Measurements from ENCODE around the gene PTPRN2. TPM values are rescaled to one million over a fixed set of nuclear protein-coding genes. Genes with fewer than 3 reads are reported as not detected.

The PTPRN2 gene
- polyA plus RNA-seq, 1 experiment, result 0.31 TPM

GRCh38 chr7:158579662-158580646, 7.7 kb downstream of the PTPRN2 start:
- no peak for TF ChIP-seq CTCF (IDR thresholded peaks at IDR 0.05; ENCODE audit: insufficient read depth, low read depth, low read length)
- Histone ChIP-seq H3K4me3 (ENCODE audit: low read depth, low read length) (no peak overlapping the region), H3K27me3 (ENCODE audit: control insufficient read depth, insufficient read depth, low read length) (no peaks in the 10 kb centered on the region; the same call in 1 of the 2 replicates), H3K36me3 (ENCODE audit: control insufficient read depth, insufficient read depth, low read length) (no peaks in the 10 kb centered on the region)
- DNase-seq (ENCODE audit: low read depth), result no peak
- ChIA-PET CTCF (no interaction called here), POLR2A (no interaction called here)

GRCh38 chr7:158576050-158576762, 11.4 kb downstream of the PTPRN2 start:
- H3K4me3 ChIP-seq (ENCODE audit: low read depth, low read length), result no peak overlapping the region
- no peaks in the 10 kb centered on the region for H3K36me3 ChIP-seq (ENCODE audit: control insufficient read depth, insufficient read depth, low read length)
- H3K27me3 ChIP-seq (ENCODE audit: control insufficient read depth, insufficient read depth, low read length), result no peaks in the 10 kb centered on the region
- DNase-seq (ENCODE audit: low read depth), result no peak
- no peak for TF ChIP-seq CTCF (IDR thresholded peaks at IDR 0.05; ENCODE audit: insufficient read depth, low read depth, low read length)
- POLR2A ChIA-PET, result no interaction called here
- CTCF ChIA-PET, result no interaction called here

- no peak for TF ChIP-seq CTCF (IDR thresholded peaks at IDR 0.05; ENCODE audit: insufficient read depth, low read depth, low read length)
- no peak overlapping the region for H3K4me3 ChIP-seq (ENCODE audit: low read depth, low read length)
- DNase-seq (ENCODE audit: low read depth), result no peak
- CTCF ChIA-PET, result no interaction called here
- POLR2A ChIA-PET, result no interaction called here
- H3K36me3 ChIP-seq (ENCODE audit: control insufficient read depth, insufficient read depth, low read length), result no peaks in the 10 kb centered on the region
- no peaks in the 10 kb centered on the region for H3K27me3 ChIP-seq (ENCODE audit: control insufficient read depth, insufficient read depth, low read length)
Observed at GRCh38 chr7:158574308-158575036, 13.2 kb downstream of the PTPRN2 start.

- no peak for TF ChIP-seq CTCF (IDR thresholded peaks at IDR 0.05; ENCODE audit: insufficient read depth, low read depth, low read length)
- Histone ChIP-seq H3K36me3 (ENCODE audit: control insufficient read depth, insufficient read depth, low read length) (no peaks in the 10 kb centered on the region), H3K4me3 (ENCODE audit: low read depth, low read length) (no peak overlapping the region), H3K27me3 (ENCODE audit: control insufficient read depth, insufficient read depth, low read length) (no peaks in the 10 kb centered on the region)
- ChIA-PET CTCF (no interaction called here), POLR2A (no interaction called here)
- no peak for DNase-seq (ENCODE audit: low read depth)
Observed at GRCh38 chr7:158573310-158573709, 14.3 kb downstream of the PTPRN2 start.

Measured in BJ (cell line).